RWPE2 (cell line): ENCODE measurements around the gene MYOM1.

Experiments
- ATAC-seq: fragments of 200-7000 bp; cut with Tn5 transposase; 3 replicates; pipeline ENCODE4 v1.9.1; 2021; ENCODE audit warnings: low read depth
- DNase-seq: peaks from one replicate; pipeline ENCODE4 v3.0.0-alpha.2; 2020; ENCODE audit warnings: low spot score
- H3K27ac ChIP-seq: fragments of 450-650 bp; 2 replicates; pipeline ENCODE4 v1.5.1; 2017; ENCODE audit warnings: mild to moderate bottlenecking; ENCODE audit not compliant: poor library complexity, severe bottlenecking
- H3K27me3 ChIP-seq: fragments of 250-450 bp; sonication (Bioruptor Pico); 2 replicates; pipeline ENCODE4 v1.5.1; 2021; ENCODE audit warnings: mild to moderate bottlenecking, moderate library complexity; ENCODE audit not compliant: insufficient read depth, poor library complexity, severe bottlenecking
- H3K36me3 ChIP-seq: fragments of 250-450 bp; sonication (Bioruptor Pico); 2 replicates; pipeline ENCODE4 v1.5.1; 2020; ENCODE audit warnings: low read depth, mild to moderate bottlenecking, moderate library complexity
- H3K4me1 ChIP-seq: fragments of 250-450 bp; sonication (Bioruptor Pico); 2 replicates; pipeline ENCODE4 v1.5.1; 2021; ENCODE audit warnings: mild to moderate bottlenecking, moderate library complexity; ENCODE audit not compliant: insufficient read depth, poor library complexity, severe bottlenecking
- H3K4me3 ChIP-seq: fragments of 250-450 bp; sonication (Bioruptor Pico); 2 replicates; pipeline ENCODE4 v1.5.1; 2021; ENCODE audit warnings: mild to moderate bottlenecking, moderate library complexity; ENCODE audit not compliant: severe bottlenecking
- H3K9me3 ChIP-seq: fragments of 250-450 bp; sonication (Bioruptor Pico); 2 replicates; pipeline ENCODE4 v1.5.1; 2021; ENCODE audit warnings: mild to moderate bottlenecking, moderate library complexity; ENCODE audit not compliant: severe bottlenecking
- TF ChIP-seq, protein P1 (sequence below): fragments of 450-650 bp; IDR thresholded peaks from one replicate; pipeline ENCODE4 v1.5.1; 2017; ENCODE audit warnings: mild to moderate bottlenecking, moderate library complexity; ENCODE audit not compliant: poor library complexity, severe bottlenecking

Gene MYOM1

DNA sequence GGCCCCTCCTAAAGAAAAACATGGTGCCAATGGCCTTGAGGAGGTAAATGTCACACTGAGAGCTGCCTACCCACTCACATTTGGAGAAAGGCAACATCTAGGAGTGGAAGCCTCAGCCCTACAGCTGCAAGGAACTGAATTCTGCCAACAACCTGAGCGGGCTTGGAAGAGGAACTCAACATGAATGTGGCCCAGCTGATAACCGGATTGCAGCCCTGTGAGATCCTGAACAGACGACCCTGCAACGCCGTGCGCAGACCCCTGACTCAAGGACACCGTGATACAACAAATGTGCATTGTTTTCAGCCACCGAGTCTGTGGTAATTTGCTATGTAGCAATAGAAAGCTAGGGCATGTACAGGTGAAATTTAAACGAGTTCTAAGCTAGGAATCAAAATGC lies 99.4 kb downstream of the MYOM1 start:
- no peaks in the 10 kb centered on the region for H3K9me3 ChIP-seq
- no peaks in the 10 kb centered on the region for H3K36me3 ChIP-seq
- DNase-seq (no peak), ATAC-seq (no peak)
- H3K4me3 ChIP-seq = no peak overlapping the region
- no peaks in the 10 kb centered on the region for H3K27me3 ChIP-seq
- TF ChIP-seq, protein P1, sequence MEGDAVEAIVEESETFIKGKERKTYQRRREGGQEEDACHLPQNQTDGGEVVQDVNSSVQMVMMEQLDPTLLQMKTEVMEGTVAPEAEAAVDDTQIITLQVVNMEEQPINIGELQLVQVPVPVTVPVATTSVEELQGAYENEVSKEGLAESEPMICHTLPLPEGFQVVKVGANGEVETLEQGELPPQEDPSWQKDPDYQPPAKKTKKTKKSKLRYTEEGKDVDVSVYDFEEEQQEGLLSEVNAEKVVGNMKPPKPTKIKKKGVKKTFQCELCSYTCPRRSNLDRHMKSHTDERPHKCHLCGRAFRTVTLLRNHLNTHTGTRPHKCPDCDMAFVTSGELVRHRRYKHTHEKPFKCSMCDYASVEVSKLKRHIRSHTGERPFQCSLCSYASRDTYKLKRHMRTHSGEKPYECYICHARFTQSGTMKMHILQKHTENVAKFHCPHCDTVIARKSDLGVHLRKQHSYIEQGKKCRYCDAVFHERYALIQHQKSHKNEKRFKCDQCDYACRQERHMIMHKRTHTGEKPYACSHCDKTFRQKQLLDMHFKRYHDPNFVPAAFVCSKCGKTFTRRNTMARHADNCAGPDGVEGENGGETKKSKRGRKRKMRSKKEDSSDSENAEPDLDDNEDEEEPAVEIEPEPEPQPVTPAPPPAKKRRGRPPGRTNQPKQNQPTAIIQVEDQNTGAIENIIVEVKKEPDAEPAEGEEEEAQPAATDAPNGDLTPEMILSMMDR = no peak
- H3K4me1 ChIP-seq = peaks cover 13% of the 10 kb centered on the region
- no peak overlapping the region for H3K27ac ChIP-seq

DNA sequence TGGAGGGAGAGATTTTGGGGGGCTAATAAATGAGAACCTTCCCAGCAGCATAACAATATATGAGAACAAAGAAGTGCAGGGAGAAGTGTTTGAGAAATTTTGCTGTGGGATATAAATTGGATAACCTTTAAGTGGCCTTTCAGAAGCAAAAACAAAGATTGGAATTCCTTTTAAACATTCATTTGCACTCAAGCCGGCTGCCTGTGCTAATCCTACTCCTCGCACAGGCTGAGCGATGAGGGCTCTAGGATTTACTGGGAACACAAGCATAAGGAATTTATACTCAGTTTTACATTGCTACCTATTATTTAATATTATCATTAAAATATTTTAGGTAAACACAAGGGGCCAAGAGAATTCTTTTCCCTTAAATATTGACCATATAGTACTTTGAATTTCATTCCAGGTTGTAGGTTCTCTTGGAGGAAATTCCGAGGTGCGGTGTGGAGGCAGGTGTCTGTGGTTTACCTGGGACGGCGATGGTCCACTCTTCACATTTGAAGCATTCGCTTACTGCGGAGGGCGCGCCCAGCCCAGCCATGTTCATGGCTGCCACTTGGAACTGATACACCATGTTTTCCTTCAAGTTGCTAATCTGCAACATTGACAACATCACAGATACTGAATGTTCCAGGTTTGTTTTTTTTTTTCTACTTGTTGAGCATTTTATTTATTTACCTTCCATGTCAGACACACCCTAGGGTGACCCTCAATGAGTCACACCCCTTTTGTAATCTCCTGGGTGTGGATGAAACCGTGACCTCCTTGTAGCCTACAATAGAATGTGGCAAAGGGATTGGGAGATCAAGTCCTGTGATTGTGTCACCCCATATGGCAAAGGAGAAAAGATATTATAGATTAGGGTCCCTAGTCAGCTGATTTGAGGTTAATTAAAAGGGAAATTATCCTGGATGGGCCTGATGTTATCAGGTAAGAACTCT lies 100.1 kb downstream of the MYOM1 start:
- Histone ChIP-seq H3K27ac (no peak overlapping the region), H3K4me1 (peaks cover 13% of the 10 kb centered on the region), H3K4me3 (no peak overlapping the region), H3K27me3 (no peaks in the 10 kb centered on the region), H3K9me3 (no peaks in the 10 kb centered on the region), H3K36me3 (no peaks in the 10 kb centered on the region)
- peak; percentile 45; the same call in 2 of the 3 replicates for ATAC-seq
- TF ChIP-seq, protein P1 = no peak
- no peak for DNase-seq

DNA sequence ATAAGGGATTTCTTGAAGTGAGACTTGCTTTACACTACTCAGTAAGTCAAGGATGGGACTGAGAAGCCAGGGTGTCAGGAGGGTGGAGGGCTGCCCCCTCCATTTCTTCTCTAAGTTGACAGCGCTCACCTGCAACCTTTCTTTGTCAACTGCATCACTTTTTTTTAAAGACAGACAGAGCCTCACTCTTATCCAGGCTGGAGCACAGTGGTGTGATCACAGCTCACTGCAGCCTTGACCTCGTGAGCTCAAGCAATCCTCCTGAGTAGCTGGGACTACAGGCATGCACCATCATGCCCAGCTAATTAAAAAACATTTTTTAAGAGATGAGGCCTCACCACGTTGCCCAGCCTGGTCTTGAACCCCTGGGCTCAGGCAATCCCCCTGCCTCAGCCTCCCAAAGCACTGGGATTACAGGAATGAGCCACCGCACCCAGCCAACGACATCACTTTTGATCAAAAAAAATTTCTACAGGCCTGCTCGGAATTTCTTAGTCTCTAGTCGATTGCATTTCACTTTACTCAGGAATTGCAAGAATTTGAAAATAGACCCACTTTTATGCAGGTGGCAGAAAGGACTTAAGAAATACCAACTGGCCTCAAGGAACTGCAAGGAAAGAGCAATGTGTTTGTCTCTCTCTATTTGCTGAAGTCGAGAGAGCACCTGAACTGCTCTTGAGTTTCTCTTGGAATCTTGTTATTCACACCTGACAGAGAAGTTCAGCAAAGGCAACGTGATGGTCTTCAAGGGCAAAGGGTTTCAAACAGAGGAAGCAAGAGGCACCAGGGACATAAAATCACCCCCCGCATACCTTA lies 101.4 kb downstream of the MYOM1 start:
- Histone ChIP-seq H3K27ac (no peak overlapping the region), H3K4me1 (peaks cover 16% of the 10 kb centered on the region), H3K36me3 (no peaks in the 10 kb centered on the region), H3K9me3 (no peaks in the 10 kb centered on the region), H3K27me3 (no peaks in the 10 kb centered on the region), H3K4me3 (no peak overlapping the region)
- ATAC-seq (no peak), DNase-seq (no peak)
- TF ChIP-seq, protein P1 = no peak

DNA sequence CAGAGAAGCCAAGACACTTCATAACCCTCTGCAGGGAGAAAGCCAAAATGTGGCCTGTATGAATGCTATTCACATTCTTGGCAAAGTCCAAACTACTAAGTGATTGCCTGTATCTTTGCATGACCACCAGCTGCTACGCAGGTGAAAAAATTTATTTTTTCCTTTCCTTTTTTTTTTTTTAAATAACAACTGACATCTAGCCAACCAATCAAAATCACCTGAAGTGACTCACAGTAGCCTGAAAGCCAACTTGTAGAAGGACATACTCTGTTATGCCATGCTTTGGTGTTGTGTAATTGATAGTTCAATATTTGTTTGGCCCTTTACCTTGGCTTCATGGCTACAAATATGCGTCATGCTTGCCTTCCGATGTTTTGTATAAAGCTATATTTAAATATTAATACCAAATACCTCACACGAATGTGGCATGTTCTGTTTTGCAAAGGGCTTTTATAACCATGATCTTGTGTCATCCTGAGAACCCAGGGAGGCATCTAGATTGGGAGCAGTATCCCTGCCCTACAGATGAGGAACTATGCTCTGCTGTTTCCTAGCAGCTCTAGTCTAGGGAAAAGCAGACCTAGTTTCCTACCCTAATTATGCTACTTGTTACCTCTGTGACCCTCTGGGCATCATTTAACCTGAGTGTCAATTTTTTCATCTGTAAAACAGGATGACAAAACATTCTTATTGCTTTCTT lies 102.1 kb downstream of the MYOM1 start:
- peak; percentile 84 for ATAC-seq
- no peak for DNase-seq
- H3K4me1 ChIP-seq = peaks cover 16% of the 10 kb centered on the region
- TF ChIP-seq, protein P1 = no peak
- no peak overlapping the region for H3K27ac ChIP-seq
- H3K36me3 ChIP-seq = no peaks in the 10 kb centered on the region
- no peaks in the 10 kb centered on the region for H3K9me3 ChIP-seq
- H3K27me3 ChIP-seq = no peaks in the 10 kb centered on the region
- no peak overlapping the region for H3K4me3 ChIP-seq
